ENCODE results near the gene MITF. TPM values are rescaled to one million over a fixed set of nuclear protein-coding genes. Genes with fewer than 3 reads are reported as not detected.

MITF gene
- total RNA-seq, 1 experiment from 2014 or later: 40.3 TPM

- TF ChIP-seq CTCF (IDR thresholded peaks at IDR 0.05; ENCODE audit: unreplicated experiment): no peak
- no TSS peak for BruUV-seq (replicated peaks)
- peaks cover 8% of the 10 kb centered on the region for H3K36me3 Mint-ChIP-seq (ENCODE audit: insufficient read depth, unreplicated experiment)
- H3K9me3 Mint-ChIP-seq (ENCODE audit: low read depth, unreplicated experiment): peaks cover 2% of the 10 kb centered on the region
- DNase-seq: no peak
- H3K27me3 Mint-ChIP-seq (ENCODE audit: unreplicated experiment): no peaks in the 10 kb centered on the region
- CTCF ChIA-PET: interaction anchor here (1.4 kb wide), 1 partner anchor 17 kb away, joined by 3 read pairs; no protein-coding TSS in a partner anchor
- H3K4me3 Mint-ChIP-seq (ENCODE audit: low read depth, unreplicated experiment): peak within 1 kb of the TSS; percentile 62
- intact Hi-C loops (cut with micrococcal nuclease; ENCODE audit: unreplicated experiment): no loop called here
- H3K4me1 Mint-ChIP-seq (ENCODE audit: low read depth, unreplicated experiment): peaks cover 16% of the 10 kb centered on the region
- H3K27ac Mint-ChIP-seq (ENCODE audit: unreplicated experiment): peak within 1 kb of the TSS; percentile 83
These were observed 260.1 kb downstream of the MITF start, which contains the start of gene SAMMSON for GRCh38 chr3:69999140-70000027. SAMMSON (plus strand) TSS chr3:69999733.

GRCh38 chr3:70000028-70000410 lies 260.8 kb downstream of the MITF start:
- H3K27me3 Mint-ChIP-seq (ENCODE audit: unreplicated experiment): no peaks in the 10 kb centered on the region
- no peak for DNase-seq
- H3K4me1 Mint-ChIP-seq (ENCODE audit: low read depth, unreplicated experiment): peaks cover 16% of the 10 kb centered on the region
- no TSS peak for BruUV-seq (replicated peaks)
- H3K27ac Mint-ChIP-seq (ENCODE audit: unreplicated experiment): no peak overlapping the region
- TF ChIP-seq CTCF (IDR thresholded peaks at IDR 0.05; ENCODE audit: unreplicated experiment): no peak
- peaks cover 8% of the 10 kb centered on the region for H3K36me3 Mint-ChIP-seq (ENCODE audit: insufficient read depth, unreplicated experiment)
- CTCF ChIA-PET: interaction anchor here (1.4 kb wide), 1 partner anchor 17 kb away, joined by 3 read pairs; no protein-coding TSS in a partner anchor
- intact Hi-C loops (cut with micrococcal nuclease; ENCODE audit: unreplicated experiment): no loop called here
- peaks cover 2% of the 10 kb centered on the region for H3K9me3 Mint-ChIP-seq (ENCODE audit: low read depth, unreplicated experiment)
- no peak overlapping the region for H3K4me3 Mint-ChIP-seq (ENCODE audit: low read depth, unreplicated experiment)

GRCh38 chr3:70000563-70001081 lies 261.4 kb downstream of the MITF start:
- Mint-ChIP-seq H3K27ac (ENCODE audit: unreplicated experiment) (no peak overlapping the region), H3K4me3 (ENCODE audit: low read depth, unreplicated experiment) (no peak overlapping the region), H3K27me3 (ENCODE audit: unreplicated experiment) (no peaks in the 10 kb centered on the region), H3K4me1 (ENCODE audit: low read depth, unreplicated experiment) (peaks cover 16% of the 10 kb centered on the region), H3K9me3 (ENCODE audit: low read depth, unreplicated experiment) (peaks cover 2% of the 10 kb centered on the region), H3K36me3 (ENCODE audit: insufficient read depth, unreplicated experiment) (peaks cover 8% of the 10 kb centered on the region)
- intact Hi-C loops (cut with micrococcal nuclease; ENCODE audit: unreplicated experiment): no loop called here
- no peak for DNase-seq
- BruUV-seq (replicated peaks): no TSS peak
- CTCF ChIA-PET: no interaction called here
- TF ChIP-seq CTCF (IDR thresholded peaks at IDR 0.05; ENCODE audit: unreplicated experiment): no peak

GRCh38 chr3:70003119-70003518 lies 263.9 kb downstream of the MITF start:
- no peak for DNase-seq
- Mint-ChIP-seq H3K36me3 (ENCODE audit: insufficient read depth, unreplicated experiment) (peaks cover 8% of the 10 kb centered on the region), H3K27ac (ENCODE audit: unreplicated experiment) (no peak overlapping the region), H3K4me1 (ENCODE audit: low read depth, unreplicated experiment) (peaks cover 16% of the 10 kb centered on the region), H3K9me3 (ENCODE audit: low read depth, unreplicated experiment) (peaks cover 2% of the 10 kb centered on the region), H3K4me3 (ENCODE audit: low read depth, unreplicated experiment) (no peak overlapping the region), H3K27me3 (ENCODE audit: unreplicated experiment) (no peaks in the 10 kb centered on the region)
- TF ChIP-seq CTCF (IDR thresholded peaks at IDR 0.05; ENCODE audit: unreplicated experiment): no peak
- BruUV-seq (replicated peaks): no TSS peak
- intact Hi-C loops (cut with micrococcal nuclease; ENCODE audit: unreplicated experiment): no loop called here
- CTCF ChIA-PET: no interaction called here

Data from Calu3 (cell line).